GM06990 (cell line): Measurements from ENCODE around the gene LDLRAD4.

Source experiments
- DNase-seq: peaks from one replicate; pipeline ENCODE4 v3.0.0-alpha.2; 2011; ENCODE audit not compliant: insufficient read length; ENCODE audit errors: extremely low read depth
- H3K27me3 ChIP-seq: replicated peaks from 2 replicates; pipeline ENCODE4 v1.6.0; 2011; ENCODE audit warnings: low read length; ENCODE audit not compliant: control insufficient read depth, insufficient read depth
- H3K36me3 ChIP-seq: 2 replicates; pipeline ENCODE4 v1.5.1; 2011; ENCODE audit warnings: low read length; ENCODE audit not compliant: control insufficient read depth, insufficient read depth
- H3K4me3 ChIP-seq: replicated peaks from 2 replicates; pipeline ENCODE4 v1.5.1; 2011; ENCODE audit warnings: low read depth, mild to moderate bottlenecking, control low read depth, low read length
- CTCF ChIP-seq: IDR thresholded peaks from 2 replicates; pipeline ENCODE4 v1.5.1; 2011; ENCODE audit warnings: low read length, control low read depth, mild to moderate bottlenecking, inconsistent platforms; ENCODE audit not compliant: insufficient read depth, poor library complexity, severe bottlenecking

LDLRAD4 gene

GRCh38 chr18:13568443-13569392, 350.2 kb downstream of the LDLRAD4 start:
- Histone ChIP-seq H3K4me3 (no peak overlapping the region), H3K27me3 (no peaks in the 10 kb centered on the region), H3K36me3 (no peaks in the 10 kb centered on the region)
- DNase-seq, result peak; percentile 65
- no peak for TF ChIP-seq CTCF

DNA sequence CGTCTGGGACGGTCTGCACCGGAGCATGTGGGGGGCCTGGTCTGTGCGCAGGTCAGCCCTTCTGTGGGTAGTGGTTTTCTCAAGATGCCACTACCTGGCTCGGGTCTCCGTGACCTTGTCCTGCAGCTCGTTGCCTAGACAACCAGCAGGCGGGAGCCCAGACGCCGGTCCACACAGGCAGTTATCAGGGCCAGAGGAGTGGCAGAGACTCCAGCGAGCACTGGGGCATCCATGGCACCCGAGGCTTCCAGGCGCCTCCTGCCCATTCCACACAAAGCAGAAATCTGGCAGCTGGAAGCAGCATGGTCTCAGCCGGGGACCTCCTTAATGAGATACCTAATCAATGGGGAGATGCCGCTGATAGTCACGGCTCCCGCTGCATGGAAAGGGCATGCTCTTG, 351.7 kb downstream of the LDLRAD4 start:
- TF ChIP-seq CTCF, result no peak
- no peaks in the 10 kb centered on the region; the same call in 1 of the 2 replicates for H3K27me3 ChIP-seq
- H3K4me3 ChIP-seq, result no peak overlapping the region
- no peak for DNase-seq
- no peaks in the 10 kb centered on the region for H3K36me3 ChIP-seq

DNA sequence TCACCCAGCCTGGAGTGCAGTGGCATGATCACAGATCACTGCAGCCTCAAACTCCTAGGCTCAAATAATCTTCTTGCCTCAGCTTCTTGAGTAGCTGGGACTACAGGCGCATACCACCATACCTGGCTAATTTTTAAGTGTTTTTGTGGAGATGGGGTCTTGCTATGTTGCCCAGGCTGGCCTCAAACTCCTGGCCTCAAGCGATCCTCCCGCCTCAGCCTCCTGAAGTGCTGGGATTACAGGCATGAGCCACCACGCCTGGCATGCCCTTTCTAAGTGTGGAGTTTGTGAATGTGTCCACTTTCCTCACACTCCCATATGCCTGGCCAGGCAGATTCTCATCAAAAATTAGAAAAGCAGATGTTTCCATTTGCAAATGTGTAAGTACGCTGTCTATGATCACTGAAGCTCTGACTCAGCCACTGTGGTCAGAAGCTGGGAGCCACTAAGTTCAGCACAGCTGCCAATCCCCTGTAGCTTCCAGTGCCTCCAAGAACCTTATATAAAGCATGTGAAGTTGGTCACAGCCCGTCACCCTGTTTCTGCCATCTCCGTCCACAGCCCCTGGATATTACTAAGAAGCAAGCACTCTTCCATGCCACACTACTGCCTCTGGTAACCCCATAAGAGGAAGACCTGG, 352.4 kb downstream of the LDLRAD4 start:
- no peak for DNase-seq
- no peak overlapping the region for H3K4me3 ChIP-seq
- no peak for TF ChIP-seq CTCF
- no peaks in the 10 kb centered on the region for H3K36me3 ChIP-seq
- H3K27me3 ChIP-seq, result no peaks in the 10 kb centered on the region; the same call in 1 of the 2 replicates

DNA sequence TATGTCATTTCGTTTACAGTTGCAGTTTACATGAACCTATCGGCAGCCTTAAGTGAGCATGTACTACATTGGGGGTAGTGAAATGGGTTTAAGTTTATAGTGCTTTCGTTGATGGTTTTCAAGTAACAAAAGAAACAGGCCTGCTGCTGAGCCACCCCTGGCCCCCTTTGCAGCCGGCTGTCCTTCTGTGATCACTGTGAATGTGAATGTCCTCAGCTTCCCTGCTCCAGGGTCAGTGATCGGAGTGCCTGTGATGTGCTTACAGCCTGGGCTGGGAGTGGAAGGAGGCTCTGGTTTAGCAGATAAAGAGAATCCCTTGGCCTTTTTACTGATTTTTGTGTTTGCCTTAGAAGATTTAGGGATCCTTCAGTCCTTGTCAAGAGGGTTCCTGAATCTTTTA, 353.6 kb downstream of the LDLRAD4 start:
- no peak for DNase-seq
- Histone ChIP-seq H3K36me3 (no peaks in the 10 kb centered on the region), H3K4me3 (no peak overlapping the region), H3K27me3 (no peaks in the 10 kb centered on the region; the same call in 1 of the 2 replicates)
- TF ChIP-seq CTCF, result no peak

- no peak for DNase-seq
- Histone ChIP-seq H3K36me3 (no peaks in the 10 kb centered on the region), H3K4me3 (no peak overlapping the region), H3K27me3 (no peaks in the 10 kb centered on the region; the same call in 1 of the 2 replicates)
- no peak for TF ChIP-seq CTCF
Observed at GRCh38 chr18:13572721-13573120, 354.2 kb downstream of the LDLRAD4 start.
